Fibroblast of gingiva (primary cell): ENCODE data around the gene DDX53.

Experiments
- DNase-seq: peaks from one replicate; pipeline ENCODE4 v3.0.0-alpha.2; 2011; ENCODE audit warnings: low read depth

The DDX53 gene

GRCh38 chrX:22999696-23000223 lies at the start of gene DDX53:
DDX53 (plus strand) TSS chrX:22999960; CDS start chrX:23000058, 98 bp downstream.
- no peak for DNase-seq

GRCh38 chrX:22950269-22951266 lies 49.2 kb upstream of the DDX53 start:
- peak; percentile 79 for DNase-seq

GRCh38 chrX:22952010-22952409 lies 47.8 kb upstream of the DDX53 start:
- no peak for DNase-seq

- DNase-seq, result no peak
Measured at GRCh38 chrX:22958250-22958649, 41.5 kb upstream of the DDX53 start.

GRCh38 chrX:22959204-22959920 lies 40.4 kb upstream of the DDX53 start:
- DNase-seq, result no peak

- DNase-seq, result no peak
Measured at GRCh38 chrX:22963196-22963595, 36.6 kb upstream of the DDX53 start.

- DNase-seq, result no peak
Measured at GRCh38 chrX:22968494-22968893, 31.3 kb upstream of the DDX53 start.

- DNase-seq, result no peak
Measured at GRCh38 chrX:22969411-22969810, 30.3 kb upstream of the DDX53 start.

- DNase-seq, result no peak
Measured at GRCh38 chrX:22970861-22971260, 28.9 kb upstream of the DDX53 start.

GRCh38 chrX:22974616-22975015 lies 25.1 kb upstream of the DDX53 start:
- no peak for DNase-seq

GRCh38 chrX:22975786-22976185 lies 24.0 kb upstream of the DDX53 start:
- DNase-seq, result no peak

GRCh38 chrX:22985958-22986357 lies 13.8 kb upstream of the DDX53 start:
- DNase-seq, result no peak

- no peak for DNase-seq
Measured at GRCh38 chrX:22987452-22987851, 12.3 kb upstream of the DDX53 start.

GRCh38 chrX:23003116-23003515 lies 3.4 kb downstream of the DDX53 start:
- DNase-seq, result no peak

GRCh38 chrX:23008431-23009099 lies 8.8 kb downstream of the DDX53 start:
- peak; percentile 34 for DNase-seq

GRCh38 chrX:23012162-23012561 lies 12.4 kb downstream of the DDX53 start:
- DNase-seq, result no peak

GRCh38 chrX:23012636-23013035 lies 12.9 kb downstream of the DDX53 start:
- DNase-seq, result no peak

- no peak for DNase-seq
Measured at GRCh38 chrX:23013366-23013765, 13.6 kb downstream of the DDX53 start.

- DNase-seq, result no peak
Measured at GRCh38 chrX:23031600-23031999, 31.8 kb downstream of the DDX53 start.

GRCh38 chrX:23035493-23035892 lies 35.7 kb downstream of the DDX53 start:
- no peak for DNase-seq

GRCh38 chrX:23046443-23046842 lies 46.7 kb downstream of the DDX53 start:
- DNase-seq, result no peak
